NCI-H2107 (cell line): ENCODE data around the gene LIPE.
A peak's percentile ranks its signal among the peaks of the same experiment; 100 is the strongest.
"Not testable (repeated sequence)": the region's sequence is repeated elsewhere in the genome, so short reads cannot be mapped to it uniquely, and the experiment has no call there.

Source experiments
- DNase-seq: peaks from one replicate; lab custom pipeline; 2025; lab: John Stamatoyannopoulos, UW

LIPE gene, protein sequence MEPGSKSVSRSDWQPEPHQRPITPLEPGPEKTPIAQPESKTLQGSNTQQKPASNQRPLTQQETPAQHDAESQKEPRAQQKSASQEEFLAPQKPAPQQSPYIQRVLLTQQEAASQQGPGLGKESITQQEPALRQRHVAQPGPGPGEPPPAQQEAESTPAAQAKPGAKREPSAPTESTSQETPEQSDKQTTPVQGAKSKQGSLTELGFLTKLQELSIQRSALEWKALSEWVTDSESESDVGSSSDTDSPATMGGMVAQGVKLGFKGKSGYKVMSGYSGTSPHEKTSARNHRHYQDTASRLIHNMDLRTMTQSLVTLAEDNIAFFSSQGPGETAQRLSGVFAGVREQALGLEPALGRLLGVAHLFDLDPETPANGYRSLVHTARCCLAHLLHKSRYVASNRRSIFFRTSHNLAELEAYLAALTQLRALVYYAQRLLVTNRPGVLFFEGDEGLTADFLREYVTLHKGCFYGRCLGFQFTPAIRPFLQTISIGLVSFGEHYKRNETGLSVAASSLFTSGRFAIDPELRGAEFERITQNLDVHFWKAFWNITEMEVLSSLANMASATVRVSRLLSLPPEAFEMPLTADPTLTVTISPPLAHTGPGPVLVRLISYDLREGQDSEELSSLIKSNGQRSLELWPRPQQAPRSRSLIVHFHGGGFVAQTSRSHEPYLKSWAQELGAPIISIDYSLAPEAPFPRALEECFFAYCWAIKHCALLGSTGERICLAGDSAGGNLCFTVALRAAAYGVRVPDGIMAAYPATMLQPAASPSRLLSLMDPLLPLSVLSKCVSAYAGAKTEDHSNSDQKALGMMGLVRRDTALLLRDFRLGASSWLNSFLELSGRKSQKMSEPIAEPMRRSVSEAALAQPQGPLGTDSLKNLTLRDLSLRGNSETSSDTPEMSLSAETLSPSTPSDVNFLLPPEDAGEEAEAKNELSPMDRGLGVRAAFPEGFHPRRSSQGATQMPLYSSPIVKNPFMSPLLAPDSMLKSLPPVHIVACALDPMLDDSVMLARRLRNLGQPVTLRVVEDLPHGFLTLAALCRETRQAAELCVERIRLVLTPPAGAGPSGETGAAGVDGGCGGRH

DNA sequence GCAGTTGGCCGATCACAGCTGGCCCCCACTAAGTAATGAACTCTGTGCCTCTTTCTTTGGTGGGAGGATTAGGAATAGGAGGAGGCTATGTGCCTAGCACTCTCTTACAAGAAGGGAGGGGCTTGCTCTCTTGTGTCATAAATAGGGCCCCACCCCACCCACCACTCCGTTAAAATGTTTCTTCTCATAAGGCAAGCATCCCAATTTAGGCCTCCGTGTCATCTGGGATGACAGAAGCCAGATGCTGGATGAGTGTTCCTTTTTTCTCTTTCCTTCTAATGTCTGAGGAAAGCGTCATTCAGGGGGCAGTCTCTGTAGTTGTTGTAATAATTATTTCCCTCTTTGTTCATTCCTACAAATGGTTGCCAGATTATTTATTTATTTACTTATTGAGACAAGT lies at the start of gene LIPE:
Gene LIPE (minus strand): TSS at position 76 of the 400 bp plus-strand sequence. CDS start 239 bp downstream, outside the sequence.
- DNase-seq = no peak

DNA sequence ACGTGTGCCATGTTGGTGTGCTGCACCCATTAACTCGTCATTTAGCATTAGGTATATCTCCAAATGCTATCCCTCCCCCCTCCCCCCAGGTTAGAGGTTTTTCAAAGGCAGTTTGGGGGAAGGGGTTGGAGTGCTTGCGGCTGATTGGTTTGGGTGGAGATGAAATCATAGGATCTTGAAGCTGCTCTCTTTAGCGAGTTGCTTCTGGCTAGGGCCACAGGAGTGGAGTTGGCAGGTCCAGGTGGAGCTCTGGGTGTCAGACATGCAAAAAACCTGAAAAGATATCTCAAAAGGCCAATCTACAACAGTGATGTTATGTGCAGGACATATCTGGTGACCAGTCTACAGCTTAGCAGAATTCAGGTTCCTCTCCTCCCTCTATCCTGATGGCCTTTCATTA lies 48.2 kb upstream of the LIPE start:
- DNase-seq = no peak

DNA sequence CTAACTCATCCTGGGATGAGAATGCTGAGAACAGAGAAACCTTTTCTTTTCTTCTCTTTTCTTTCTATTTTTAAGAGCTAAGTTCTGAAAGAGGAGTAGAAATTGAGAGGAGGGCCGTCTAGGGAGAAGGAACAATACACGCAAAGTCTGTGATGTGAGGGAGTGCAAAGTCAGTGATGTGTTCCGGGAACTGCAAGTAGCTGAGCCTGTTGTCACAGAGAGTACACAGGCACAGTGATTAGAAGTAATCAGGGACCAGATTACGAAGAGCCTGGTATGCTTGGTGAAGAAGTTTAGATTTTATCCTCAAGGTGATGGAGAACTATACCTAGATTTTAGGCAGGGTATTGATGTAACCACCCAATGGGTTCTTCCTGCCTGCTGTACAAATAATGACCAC lies 47.6 kb upstream of the LIPE start:
- no peak for DNase-seq

DNA sequence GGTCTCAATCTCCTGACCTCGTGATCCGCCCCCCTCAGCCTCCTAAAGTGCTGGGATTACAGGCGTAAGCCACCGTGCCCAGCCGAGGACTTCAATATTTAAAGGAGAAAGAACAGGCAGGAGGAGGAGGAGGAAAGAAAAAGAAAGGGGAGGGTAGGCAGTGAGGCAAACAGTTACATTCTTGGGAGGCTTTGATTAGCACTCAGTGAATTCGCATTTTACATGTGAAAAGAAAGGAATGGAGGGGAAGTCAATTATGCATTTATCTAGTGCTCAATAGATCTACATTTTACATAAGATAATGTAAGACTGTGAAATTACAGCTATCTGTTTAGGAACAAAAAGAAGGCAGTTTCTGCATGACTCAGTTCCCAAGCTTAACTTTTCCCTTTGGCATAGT lies 46.5 kb upstream of the LIPE start:
- no peak for DNase-seq

DNA sequence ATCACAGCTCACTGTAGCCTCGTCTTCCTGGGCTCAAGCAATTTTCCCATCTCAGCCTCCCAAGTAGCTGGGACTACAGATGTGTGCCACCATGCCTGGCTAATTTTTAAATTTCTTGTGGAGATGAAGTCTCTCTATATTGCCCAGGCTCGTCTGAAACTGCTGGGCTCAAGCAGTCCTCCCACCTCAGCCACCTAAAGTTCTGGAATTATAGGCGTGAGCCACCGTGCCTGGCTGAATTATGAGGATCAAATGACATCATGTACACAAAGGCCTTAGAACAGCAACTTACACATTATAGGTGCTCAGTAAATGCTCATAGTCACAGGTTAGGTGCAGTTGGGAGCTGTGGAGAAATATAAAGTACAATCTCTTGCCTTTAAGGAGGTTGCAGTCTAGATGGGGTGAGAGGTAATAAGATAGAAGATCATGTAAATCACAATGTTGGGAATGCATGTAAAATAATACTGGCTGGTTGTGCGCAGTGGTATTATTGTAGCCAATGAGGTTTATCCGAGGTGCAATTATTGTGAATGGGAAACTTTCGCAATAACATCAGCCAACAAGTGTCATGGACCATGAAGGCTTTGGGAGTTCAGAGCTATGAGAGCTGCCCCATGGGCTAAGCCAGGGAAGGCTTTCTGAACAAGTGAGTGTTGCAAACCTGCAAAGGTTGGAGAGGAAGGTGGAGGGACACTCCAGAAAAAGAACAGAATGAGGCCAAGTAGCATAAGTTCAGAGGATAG lies 45.4 kb upstream of the LIPE start:
- no peak for DNase-seq

DNA sequence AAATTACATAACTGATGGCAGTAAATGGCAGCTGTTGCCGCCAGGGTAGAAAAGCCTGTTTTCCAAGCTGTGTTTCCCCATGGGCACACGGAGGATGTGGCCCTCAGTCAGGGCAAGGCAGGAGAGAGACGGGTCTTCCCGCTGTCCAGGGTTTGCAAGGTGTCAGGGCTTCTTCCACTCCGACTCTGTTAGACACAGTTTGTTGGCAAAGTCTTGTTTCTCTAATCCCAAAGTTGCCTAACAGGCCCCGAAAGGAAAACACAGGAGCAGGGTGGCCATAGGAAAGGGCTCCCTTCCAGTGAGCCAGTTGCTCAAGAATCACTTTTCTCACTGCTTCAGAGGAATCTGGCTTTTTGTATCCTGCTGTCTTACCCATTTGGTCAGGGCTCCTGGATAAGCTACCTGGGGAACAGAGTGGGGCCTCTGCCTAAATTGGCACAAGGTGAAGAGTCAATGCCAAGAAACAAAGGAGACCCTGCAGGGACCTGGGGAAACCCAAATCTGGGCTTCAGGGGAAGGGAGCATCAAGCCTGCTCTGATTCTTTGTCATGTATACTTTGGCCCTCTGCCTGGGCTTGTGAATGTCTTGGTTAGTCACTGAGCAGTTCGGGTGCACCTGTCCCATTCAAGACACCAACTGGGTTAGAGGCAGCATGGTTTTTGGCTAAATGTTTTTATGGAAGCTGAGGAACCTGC lies 44.5 kb upstream of the LIPE start:
- DNase-seq = no peak

DNA sequence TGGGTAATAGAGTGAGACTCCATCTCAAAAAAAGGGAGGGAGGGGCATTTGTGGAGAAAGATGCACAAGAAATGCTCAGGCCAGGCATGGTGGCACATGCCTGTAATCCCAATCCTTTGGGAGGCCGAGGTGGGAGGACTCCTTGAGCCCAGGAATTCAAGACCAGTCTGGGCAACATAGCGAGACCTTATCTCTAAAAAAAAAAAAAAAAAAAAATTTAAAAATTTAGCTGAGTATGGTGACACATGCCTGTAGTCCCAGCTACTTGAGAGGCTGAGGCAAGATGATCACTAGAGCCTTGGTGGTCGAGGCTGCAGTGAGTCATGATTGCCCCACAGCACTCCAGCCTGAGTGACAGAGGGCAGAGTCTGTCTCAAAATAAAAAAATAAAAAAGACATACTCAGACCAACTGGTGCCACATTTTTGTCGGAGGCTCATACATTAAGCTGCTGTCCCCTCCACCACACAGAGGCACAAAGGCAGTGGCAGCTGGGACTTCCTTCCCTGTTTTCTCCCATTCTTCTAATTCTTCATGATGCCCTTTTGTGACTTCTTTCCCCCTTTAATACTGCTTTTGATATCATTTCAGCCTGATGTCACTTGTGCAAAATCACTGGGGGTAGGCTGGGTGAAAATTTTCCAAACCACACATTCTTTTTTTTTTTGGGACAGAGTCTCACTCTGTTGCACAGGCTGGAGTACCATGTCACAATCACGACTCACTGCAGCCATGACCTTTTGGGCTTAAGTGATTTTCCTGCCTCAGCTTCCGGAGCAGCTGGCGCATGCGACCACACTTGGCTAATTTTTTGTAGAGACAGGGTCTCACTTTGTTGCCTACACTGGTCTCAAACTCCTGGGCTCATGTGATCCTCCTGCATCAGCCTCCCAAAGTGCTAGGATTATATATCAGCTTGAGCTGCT lies 42.4 kb upstream of the LIPE start:
- DNase-seq = no peak

DNA sequence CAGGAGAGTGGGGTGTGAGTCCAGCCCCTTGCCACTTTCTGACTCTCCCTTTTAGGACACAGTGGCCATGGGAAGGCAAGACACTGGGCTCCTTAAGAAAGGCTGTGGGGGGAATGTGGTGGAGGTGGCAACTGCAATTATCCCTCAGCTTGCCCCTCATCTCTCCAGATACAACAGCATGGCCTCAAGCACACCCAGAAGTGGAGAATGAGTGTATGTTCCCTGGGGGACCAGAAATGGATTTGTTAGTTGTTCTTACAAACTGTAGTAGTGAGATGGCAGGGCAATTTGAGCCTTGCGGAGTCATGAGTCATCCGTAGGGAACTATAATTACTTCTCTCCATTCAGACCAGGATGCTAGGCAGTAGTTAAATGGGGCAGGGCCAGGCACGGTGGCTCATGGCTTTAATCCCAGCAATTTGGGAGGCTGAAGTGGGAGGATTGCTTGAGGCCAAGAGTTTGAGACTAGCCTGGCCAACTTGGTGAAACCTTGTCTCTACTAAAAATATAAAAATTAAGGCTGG lies 41.1 kb upstream of the LIPE start:
- DNase-seq = peak; percentile 51

DNA sequence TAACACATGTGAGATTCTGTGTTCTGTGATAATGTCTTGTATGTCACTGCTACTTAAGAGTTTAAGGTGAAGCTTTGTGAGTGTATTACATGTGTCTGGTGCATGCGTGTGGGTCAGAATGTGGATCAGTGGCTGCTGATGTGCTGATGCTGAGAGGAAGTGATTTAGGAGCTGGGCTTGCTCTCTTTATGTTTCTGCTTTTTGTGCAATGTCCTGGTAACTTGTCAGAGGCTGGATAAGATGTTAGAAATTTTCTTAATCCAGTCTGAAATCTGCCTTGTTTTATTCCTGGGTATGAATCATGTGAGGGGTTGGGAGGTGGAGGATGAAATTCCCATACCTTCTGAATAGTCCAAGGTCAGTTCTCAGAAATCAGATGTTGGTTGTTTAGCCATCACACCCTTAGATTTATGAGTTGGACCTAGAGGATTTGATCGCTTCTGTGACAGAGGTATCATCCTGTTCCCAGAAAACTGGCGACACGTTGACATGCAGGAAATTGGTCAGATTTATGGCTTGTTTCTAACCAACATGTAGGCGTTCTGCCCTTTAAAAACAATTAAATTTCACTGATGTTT lies 40.1 kb upstream of the LIPE start:
- no peak for DNase-seq

DNA sequence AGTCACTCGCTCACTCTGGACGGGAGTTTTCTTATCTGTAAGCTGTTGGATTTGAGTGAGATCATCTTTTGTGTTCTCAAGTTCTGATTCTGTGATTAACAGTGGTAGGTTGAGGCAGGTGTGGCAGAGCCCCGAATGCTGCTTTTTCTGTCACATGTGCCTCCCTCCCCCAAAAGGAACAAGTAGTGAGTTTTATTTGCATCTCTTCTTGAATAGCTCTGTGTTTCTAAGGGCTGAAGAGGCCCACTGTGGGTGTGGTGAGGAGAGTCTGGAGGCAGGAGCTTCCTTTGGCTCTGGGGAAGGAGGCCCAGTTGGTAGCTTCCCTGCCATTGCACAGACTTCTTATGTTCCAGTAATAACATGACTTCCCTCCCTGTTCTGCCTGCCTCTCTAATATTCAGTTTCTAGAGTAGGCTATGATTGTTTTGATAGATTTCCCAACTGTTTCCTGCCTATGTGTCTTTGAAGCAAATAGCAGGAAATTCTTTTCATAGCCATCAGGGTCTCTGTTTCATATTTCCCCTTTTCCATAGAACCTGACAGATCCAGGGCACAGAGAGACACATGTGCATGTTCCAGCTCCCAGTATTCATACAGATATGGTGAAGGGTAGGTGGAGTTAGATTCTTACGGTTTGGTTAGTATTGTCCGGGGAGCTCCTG lies 39.5 kb upstream of the LIPE start:
- no peak for DNase-seq

DNA sequence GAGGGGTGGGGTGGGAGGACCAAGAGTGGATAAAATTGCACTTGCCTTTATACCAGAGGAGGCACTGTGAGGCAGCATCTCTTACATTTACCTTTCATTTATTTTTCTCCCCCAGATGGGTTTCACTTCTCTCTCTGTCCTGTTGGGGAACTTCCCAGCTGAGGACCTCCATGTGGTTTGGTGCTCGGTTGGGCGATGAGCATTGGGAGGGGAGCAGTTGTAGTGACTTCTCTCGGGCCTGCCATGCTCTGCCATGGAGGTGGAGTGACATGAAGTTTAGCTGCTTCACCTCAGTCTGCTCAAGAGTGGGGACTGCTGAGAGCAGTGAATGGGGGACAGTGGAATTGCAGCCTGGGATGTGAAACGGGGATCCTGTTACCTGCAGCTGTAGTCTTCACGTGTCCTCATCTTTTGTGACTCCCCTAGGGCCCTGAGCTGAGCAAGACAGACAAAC lies 38.7 kb upstream of the LIPE start:
- no peak for DNase-seq

DNA sequence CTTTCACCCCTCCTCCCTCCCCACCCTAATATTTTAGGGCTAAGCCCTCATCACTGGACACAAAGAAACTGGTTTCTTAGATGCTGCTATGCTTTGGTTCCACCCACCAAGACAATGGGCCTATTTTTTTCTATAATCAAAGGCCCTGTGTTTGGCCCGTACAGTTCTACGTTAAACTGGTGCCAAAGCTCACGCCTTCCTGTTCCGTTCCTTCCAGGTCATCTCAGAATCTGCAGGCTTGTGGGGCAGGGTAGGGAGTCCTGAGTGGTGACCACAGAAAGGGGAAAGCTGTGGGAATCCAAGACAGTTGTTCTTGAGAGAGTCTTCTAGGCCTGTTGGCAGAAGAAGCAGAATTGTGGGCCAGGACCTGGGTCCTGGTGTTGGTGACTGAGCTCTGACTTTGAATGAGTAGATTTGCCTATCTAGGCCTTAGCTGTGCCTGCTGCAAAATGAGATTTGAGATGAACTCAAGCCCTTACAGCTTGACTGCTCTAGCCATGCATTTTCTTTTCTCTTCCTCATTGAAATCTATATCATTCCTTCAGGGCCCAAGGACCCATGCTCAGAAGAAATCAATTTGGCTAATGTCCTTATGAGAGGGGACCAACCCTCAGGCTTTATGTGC lies 34.6 kb upstream of the LIPE start:
- DNase-seq = no peak

DNA sequence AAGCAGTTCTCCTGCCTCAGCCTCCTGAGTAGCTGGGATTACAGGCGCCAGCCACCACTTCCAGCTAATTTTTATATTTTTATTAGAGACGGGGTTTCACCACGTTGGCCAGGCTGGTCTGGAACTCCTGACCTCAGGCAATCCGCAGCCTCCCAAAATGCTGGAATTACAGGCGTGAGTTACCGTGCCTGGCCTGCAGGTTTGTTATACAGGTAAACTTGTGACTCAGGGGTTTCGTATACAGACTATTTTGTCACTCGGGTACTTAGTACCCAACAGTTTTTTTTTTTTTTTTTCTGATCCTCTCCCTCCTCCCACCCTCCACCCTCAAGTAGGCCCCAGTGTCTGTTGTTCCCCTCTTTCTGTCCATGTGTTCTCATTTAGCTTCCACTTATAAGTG lies 34.0 kb upstream of the LIPE start:
- not testable (repeated sequence) for DNase-seq

DNA sequence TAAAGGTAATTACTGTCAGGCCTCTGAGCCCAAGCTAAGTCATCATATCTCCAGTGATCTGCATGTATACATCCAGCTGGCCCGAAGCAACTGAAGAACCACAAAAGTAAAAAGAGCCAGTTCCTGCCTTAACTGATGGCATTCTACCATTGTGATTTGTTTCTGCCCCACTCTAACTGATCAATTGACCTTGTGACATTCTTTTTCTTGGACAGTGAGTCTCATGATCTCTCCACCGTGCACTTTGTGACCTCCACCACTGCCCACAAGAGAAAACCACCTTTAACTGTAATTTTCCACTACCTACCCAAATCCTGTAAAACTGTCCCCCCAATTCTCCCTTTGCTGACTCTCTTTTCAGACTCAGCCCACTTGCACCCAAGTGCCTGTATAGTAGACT lies 32.7 kb upstream of the LIPE start:
- no peak for DNase-seq

DNA sequence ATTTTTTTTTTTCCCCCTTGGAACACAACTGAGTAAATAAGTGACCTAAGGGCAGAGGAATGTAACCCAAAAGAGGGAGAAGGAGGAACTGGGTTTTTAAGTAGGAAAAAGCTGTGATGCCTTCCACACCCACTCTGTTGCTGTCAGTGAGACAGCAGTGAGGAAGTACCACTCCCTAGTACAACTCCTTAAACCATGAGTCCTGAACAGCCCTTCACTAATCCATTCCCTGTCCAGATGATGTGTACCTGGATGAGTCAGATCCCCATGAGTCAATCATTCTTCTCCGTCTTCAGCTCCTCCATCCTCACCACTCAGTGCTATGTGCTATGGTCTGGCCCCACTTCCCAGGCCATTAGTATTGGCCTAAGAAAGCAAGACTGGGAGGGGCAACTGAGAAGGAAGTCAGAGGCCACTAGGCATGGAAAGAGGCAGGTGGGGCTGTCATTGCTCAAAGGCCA lies 28.5 kb upstream of the LIPE start:
- no peak for DNase-seq

DNA sequence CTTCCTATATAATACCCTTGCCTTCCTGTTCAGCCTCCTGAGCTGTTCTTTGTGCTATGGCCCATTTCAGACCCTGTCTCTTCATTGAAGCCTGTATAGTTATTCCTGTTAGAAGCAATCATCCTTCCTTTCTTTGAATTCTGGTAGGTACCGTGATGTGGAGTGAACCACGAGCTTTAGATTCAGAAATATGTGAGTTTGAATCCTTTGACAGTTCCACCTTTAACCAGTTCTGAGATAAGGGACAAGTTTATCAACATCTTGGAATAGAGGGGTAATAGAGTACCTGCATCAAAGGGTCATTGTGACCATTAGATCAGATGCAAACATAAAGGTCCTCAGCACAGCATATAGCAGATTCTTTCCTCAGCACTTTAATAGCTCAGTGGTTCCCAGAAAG lies 27.9 kb upstream of the LIPE start:
- DNase-seq = no peak

DNA sequence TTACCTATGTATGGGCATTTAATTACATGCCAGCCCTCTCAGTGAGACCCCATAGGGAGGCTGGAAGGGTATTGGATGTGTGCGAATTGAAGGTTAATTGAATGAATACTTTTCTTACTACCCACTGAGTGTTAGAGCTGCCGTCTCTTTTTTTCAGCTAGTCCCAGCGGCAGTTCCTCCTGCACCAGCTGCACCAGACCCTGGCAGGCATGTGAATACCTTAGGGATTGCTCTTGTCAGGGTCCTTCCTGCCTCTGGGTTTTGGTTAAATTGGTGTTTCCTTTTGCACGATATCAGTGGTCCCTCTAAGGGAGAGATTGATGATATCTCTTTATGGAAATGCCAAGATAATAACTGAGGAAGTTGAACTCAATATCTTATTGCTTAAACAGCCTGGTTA lies 25.4 kb upstream of the LIPE start:
- no peak for DNase-seq

DNA sequence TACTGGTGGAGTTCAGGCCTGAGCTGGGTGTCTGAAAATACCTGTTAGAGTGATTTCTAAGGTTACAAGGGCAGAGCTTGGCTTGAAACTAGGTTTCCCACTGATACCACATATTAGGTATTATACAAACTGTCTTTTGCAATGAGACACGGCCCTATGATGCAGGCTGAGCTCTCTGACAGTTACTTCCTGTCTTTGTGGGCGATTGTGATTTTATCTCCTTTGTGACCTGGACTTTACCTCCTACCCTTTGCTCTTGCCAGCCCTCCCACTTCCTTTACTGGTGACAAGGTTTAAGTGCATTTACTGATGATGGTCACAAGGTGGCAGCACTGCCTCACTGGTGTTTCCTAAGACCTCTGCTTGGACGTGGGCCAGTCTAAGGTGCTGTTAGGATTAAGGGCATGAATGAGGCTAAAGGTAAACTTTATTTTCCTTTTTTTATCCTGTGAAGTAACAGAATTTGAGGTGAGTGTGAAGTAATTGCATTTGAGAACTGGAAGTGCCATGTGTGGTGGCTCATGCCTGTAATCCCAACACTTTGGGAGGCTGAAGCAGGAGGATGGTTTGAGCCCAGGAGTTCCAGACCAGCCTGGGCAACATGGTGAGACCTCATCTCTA lies 23.2 kb upstream of the LIPE start:
- peak; percentile 65 for DNase-seq
